Measurements from ENCODE around the gene STX17. TPM values are rescaled to one million over a fixed set of nuclear protein-coding genes. Genes with fewer than 3 reads are reported as not detected.

STX17 gene
- total and polyA plus RNA-seq, 5 donors from 2014 or later: 26.2 to 33.8 (median 28.5) TPM

GRCh38 chr9:99998866-99999265 is 92.4 kb downstream of the STX17 start:
- Histone ChIP-seq H3K36me3 (ENCODE audit: control insufficient read depth, insufficient read depth, low read length) (peaks cover 25% of the 10 kb centered on the region), H3K27ac (ENCODE audit: insufficient read depth, low read length, poor library complexity, severe bottlenecking) (no peak overlapping the region), H3K4me3 (ENCODE audit: low read depth, low read length) (no peak overlapping the region), H3K9me3 (ENCODE audit: control insufficient read depth in 2 of 2, low read length in 2 of 2) (no peaks in the 10 kb centered on the region), H3K27me3 (ENCODE audit: control insufficient read depth, insufficient read depth, low read length) (no peaks in the 10 kb centered on the region), H3K4me1 (ENCODE audit: control insufficient read depth, insufficient read depth, low read length, poor library complexity, severe bottlenecking) (no peaks in the 10 kb centered on the region)
- H3K4me1 Mint-ChIP-seq: peaks cover 0 to 15% (median 0%) of the 10 kb centered on the region in 4 donors
- H3K36me3 Mint-ChIP-seq: peaks cover 80% of the 10 kb centered on the region
- no peaks in the 10 kb centered on the region for H3K27me3 Mint-ChIP-seq
- H3K27ac Mint-ChIP-seq: no peak overlapping the region
- DNase-seq (no peak), ATAC-seq (ENCODE audit: low read depth in 2 of 2) (no peak)
- H3K4me3 Mint-ChIP-seq: no peak overlapping the region
- H3K9me3 Mint-ChIP-seq: peaks cover 0 to 17% (median 4%) of the 10 kb centered on the region in 7 donors

DNA sequence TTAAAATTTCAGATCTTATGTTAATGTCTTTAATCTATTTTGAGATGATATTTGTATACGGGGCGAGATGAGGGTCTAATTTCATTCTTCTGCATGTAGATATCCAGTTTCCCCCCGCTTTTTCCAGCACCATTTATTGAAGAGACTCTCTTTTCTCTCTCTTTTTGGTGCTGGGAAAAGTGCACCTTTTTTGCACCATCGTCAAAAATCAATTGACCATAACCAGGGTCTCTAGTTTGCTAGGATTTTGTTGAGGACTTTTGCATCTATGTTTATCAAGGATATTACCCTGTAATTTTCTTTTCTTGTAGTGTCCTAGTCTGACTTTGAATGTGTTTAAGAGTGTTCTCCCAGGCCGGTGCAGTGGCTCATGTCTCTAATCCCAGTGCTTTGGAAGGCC is 93.3 kb downstream of the STX17 start:
- Histone ChIP-seq H3K4me3 (ENCODE audit: low read depth, low read length) (no peak overlapping the region), H3K27me3 (ENCODE audit: control insufficient read depth, insufficient read depth, low read length) (no peaks in the 10 kb centered on the region), H3K9me3 (ENCODE audit: control insufficient read depth in 2 of 2, low read length in 2 of 2) (no peaks in the 10 kb centered on the region), H3K36me3 (ENCODE audit: control insufficient read depth, insufficient read depth, low read length) (peaks cover 34% of the 10 kb centered on the region), H3K27ac (ENCODE audit: insufficient read depth, low read length, poor library complexity, severe bottlenecking) (no peak overlapping the region), H3K4me1 (ENCODE audit: control insufficient read depth, insufficient read depth, low read length, poor library complexity, severe bottlenecking) (no peaks in the 10 kb centered on the region)
- Mint-ChIP-seq H3K9me3 (peaks cover 0 to 7% (median 2%) of the 10 kb centered on the region in 7 donors), H3K4me3 (no peak overlapping the region), H3K4me1 (peaks cover 0 to 15% (median 1%) of the 10 kb centered on the region in 4 donors), H3K27me3 (no peaks in the 10 kb centered on the region), H3K36me3 (peaks cover 76% of the 10 kb centered on the region), H3K27ac (no peak overlapping the region)
- ATAC-seq (ENCODE audit: low read depth in 2 of 2) (no peak), DNase-seq (no peak)

- Histone ChIP-seq H3K4me3 (ENCODE audit: low read depth, low read length) (no peak overlapping the region), H3K9me3 (ENCODE audit: control insufficient read depth in 2 of 2, low read length in 2 of 2) (peaks cover 7 to 8% of the 10 kb centered on the region in 2 experiments), H3K36me3 (ENCODE audit: control insufficient read depth, insufficient read depth, low read length) (peaks cover 34% of the 10 kb centered on the region), H3K27me3 (ENCODE audit: control insufficient read depth, insufficient read depth, low read length) (no peaks in the 10 kb centered on the region), H3K4me1 (ENCODE audit: control insufficient read depth, insufficient read depth, low read length, poor library complexity, severe bottlenecking) (no peaks in the 10 kb centered on the region), H3K27ac (ENCODE audit: insufficient read depth, low read length, poor library complexity, severe bottlenecking) (no peak overlapping the region)
- H3K9me3 Mint-ChIP-seq: peaks cover 0 to 8% (median 4%) of the 10 kb centered on the region in 7 donors
- no peak overlapping the region for H3K4me3 Mint-ChIP-seq
- peaks cover 0 to 6% (median 2%) of the 10 kb centered on the region in 4 donors for H3K4me1 Mint-ChIP-seq
- peaks cover 45% of the 10 kb centered on the region for H3K36me3 Mint-ChIP-seq
- DNase-seq (peak; percentile 9 to 75 (median 46)), ATAC-seq (ENCODE audit: low read depth in 2 of 2) (no peak)
- H3K27ac Mint-ChIP-seq: no peak overlapping the region
- H3K27me3 Mint-ChIP-seq: no peaks in the 10 kb centered on the region
These were observed 104.7 kb downstream of the STX17 start for GRCh38 chr9:100011062-100011681.

- Mint-ChIP-seq H3K27me3 (no peaks in the 10 kb centered on the region), H3K36me3 (peaks cover 46% of the 10 kb centered on the region), H3K27ac (no peak overlapping the region), H3K9me3 (peaks cover 0 to 8% (median 4%) of the 10 kb centered on the region in 7 donors), H3K4me3 (no peak overlapping the region), H3K4me1 (peaks cover 0 to 6% (median 0%) of the 10 kb centered on the region in 4 donors)
- H3K27ac ChIP-seq (ENCODE audit: insufficient read depth, low read length, poor library complexity, severe bottlenecking): no peak overlapping the region
- ATAC-seq (ENCODE audit: low read depth in 2 of 2) (no peak), DNase-seq (no peak)
- no peaks in the 10 kb centered on the region for H3K4me1 ChIP-seq (ENCODE audit: control insufficient read depth, insufficient read depth, low read length, poor library complexity, severe bottlenecking)
- H3K9me3 ChIP-seq (ENCODE audit: control insufficient read depth in 2 of 2, low read length in 2 of 2): peaks cover 7 to 8% of the 10 kb centered on the region in 2 experiments
- H3K4me3 ChIP-seq (ENCODE audit: low read depth, low read length): no peak overlapping the region
- peaks cover 41% of the 10 kb centered on the region for H3K36me3 ChIP-seq (ENCODE audit: control insufficient read depth, insufficient read depth, low read length)
- H3K27me3 ChIP-seq (ENCODE audit: control insufficient read depth, insufficient read depth, low read length): no peaks in the 10 kb centered on the region
These were observed 105.8 kb downstream of the STX17 start for GRCh38 chr9:100012279-100012678.

GRCh38 chr9:100013573-100013972 is 107.1 kb downstream of the STX17 start:
- Histone ChIP-seq H3K36me3 (ENCODE audit: control insufficient read depth, insufficient read depth, low read length) (peaks cover 49% of the 10 kb centered on the region), H3K4me1 (ENCODE audit: control insufficient read depth, insufficient read depth, low read length, poor library complexity, severe bottlenecking) (no peaks in the 10 kb centered on the region), H3K27me3 (ENCODE audit: control insufficient read depth, insufficient read depth, low read length) (no peaks in the 10 kb centered on the region), H3K27ac (ENCODE audit: insufficient read depth, low read length, poor library complexity, severe bottlenecking) (no peak overlapping the region), H3K9me3 (ENCODE audit: control insufficient read depth in 2 of 2, low read length in 2 of 2) (peaks cover 7 to 8% of the 10 kb centered on the region in 2 experiments), H3K4me3 (ENCODE audit: low read depth, low read length) (no peak overlapping the region)
- DNase-seq (no peak), ATAC-seq (ENCODE audit: low read depth in 2 of 2) (no peak)
- Mint-ChIP-seq H3K4me1 (peaks cover 0 to 6% (median 0%) of the 10 kb centered on the region in 4 donors), H3K9me3 (peaks cover 0 to 8% (median 4%) of the 10 kb centered on the region in 7 donors), H3K27ac (no peak overlapping the region), H3K36me3 (peaks cover 42% of the 10 kb centered on the region), H3K4me3 (no peak overlapping the region), H3K27me3 (no peaks in the 10 kb centered on the region)

- peaks cover 47% of the 10 kb centered on the region for H3K36me3 Mint-ChIP-seq
- peaks cover 7 to 8% of the 10 kb centered on the region in 2 experiments for H3K9me3 ChIP-seq (ENCODE audit: control insufficient read depth in 2 of 2, low read length in 2 of 2)
- no peak overlapping the region for H3K4me3 Mint-ChIP-seq
- no peaks in the 10 kb centered on the region for H3K4me1 ChIP-seq (ENCODE audit: control insufficient read depth, insufficient read depth, low read length, poor library complexity, severe bottlenecking)
- H3K27ac ChIP-seq (ENCODE audit: insufficient read depth, low read length, poor library complexity, severe bottlenecking): no peak overlapping the region
- no peaks in the 10 kb centered on the region for H3K27me3 ChIP-seq (ENCODE audit: control insufficient read depth, insufficient read depth, low read length)
- H3K9me3 Mint-ChIP-seq: peaks cover 0 to 8% (median 4%) of the 10 kb centered on the region in 7 donors
- H3K36me3 ChIP-seq (ENCODE audit: control insufficient read depth, insufficient read depth, low read length): peaks cover 58% of the 10 kb centered on the region
- DNase-seq (no peak), ATAC-seq (ENCODE audit: low read depth in 2 of 2) (no peak)
- H3K27ac Mint-ChIP-seq: no peak overlapping the region
- H3K27me3 Mint-ChIP-seq: no peaks in the 10 kb centered on the region
- no peak overlapping the region for H3K4me3 ChIP-seq (ENCODE audit: low read depth, low read length)
- H3K4me1 Mint-ChIP-seq: peaks cover 2 to 5% (median 5%) of the 10 kb centered on the region in 4 donors
These were observed 108.4 kb downstream of the STX17 start for GRCh38 chr9:100014846-100015245.

- H3K27me3 Mint-ChIP-seq: no peaks in the 10 kb centered on the region
- H3K4me1 ChIP-seq (ENCODE audit: control insufficient read depth, insufficient read depth, low read length, poor library complexity, severe bottlenecking): no peaks in the 10 kb centered on the region
- H3K36me3 Mint-ChIP-seq: peaks cover 43% of the 10 kb centered on the region
- peaks cover 4 to 21% (median 5%) of the 10 kb centered on the region in 4 donors for H3K4me1 Mint-ChIP-seq
- no peaks in the 10 kb centered on the region for H3K9me3 ChIP-seq (ENCODE audit: control insufficient read depth in 2 of 2, low read length in 2 of 2)
- H3K36me3 ChIP-seq (ENCODE audit: control insufficient read depth, insufficient read depth, low read length): peaks cover 60% of the 10 kb centered on the region
- no peak for DNase-seq
- no peaks in the 10 kb centered on the region for H3K27me3 ChIP-seq (ENCODE audit: control insufficient read depth, insufficient read depth, low read length)
- peak overlapping the region in 2 of 3 donors; percentile 18 to 39 for H3K27ac Mint-ChIP-seq
- H3K9me3 Mint-ChIP-seq: no peaks in the 10 kb centered on the region
- no peak overlapping the region for H3K4me3 ChIP-seq (ENCODE audit: low read depth, low read length)
- H3K27ac ChIP-seq (ENCODE audit: insufficient read depth, low read length, poor library complexity, severe bottlenecking): no peak overlapping the region
- H3K4me3 Mint-ChIP-seq: no peak overlapping the region
- no peak for ATAC-seq (ENCODE audit: low read depth in 2 of 2)
These were observed 113.1 kb downstream of the STX17 start for GRCh38 chr9:100019541-100019940.

Data from CD4-positive, CD25-positive, alpha-beta regulatory T cell (primary cell).